Panc1 (cell line): ENCODE measurements around the gene LPIN3.

ENCODE experiments used
- CTCF ChIP-seq: fragments of 450-650 bp; IDR thresholded peaks from 2 replicates; pipeline ENCODE4 v1.5.1; 2017; ENCODE audit warnings: mild to moderate bottlenecking
- REST ChIP-seq, 2 experiments: IDR thresholded peaks; 2 replicates each; pipeline ENCODE4 v1.6.1; 2011 to 2012; ENCODE audit warnings: low read depth in 2 of 2, control low read depth in 1 of 2, low read length in 1 of 2, mild to moderate bottlenecking in 1 of 2, moderate library complexity in 1 of 2; ENCODE audit not compliant: insufficient read depth in 1 of 2
- SIN3A ChIP-seq: IDR thresholded peaks from 2 replicates; pipeline ENCODE4 v1.6.1; 2012; ENCODE audit warnings: low read depth, mild to moderate bottlenecking, low read length, moderate library complexity, borderline replicate concordance; ENCODE audit not compliant: insufficient read depth

GRCh38 chr20:41373251-41373783, 32.7 kb downstream of the LPIN3 start:
- TF ChIP-seq CTCF: no peak
- TF ChIP-seq SIN3A: no peak
- no peak for TF ChIP-seq REST (IDR thresholded peaks at IDR 0.05; ENCODE audit: insufficient read depth in 1 of 2, low read depth in 2 of 2, low read length in 1 of 2)
